Adrenal gland (tissue), 12 donors: Measurements from ENCODE around the gene KCNH5. TPM values are rescaled to one million over a fixed set of nuclear protein-coding genes. Genes with fewer than 3 reads are reported as not detected.

Experiments
- DNase-seq, 7 donors: peaks; one replicate each; pipeline ENCODE4 v3.0.0-alpha.2; 2019 to 2020
- H3K27ac ChIP-seq, 5 donors: fragments of 200-600 bp; sonication (generic) in 4 of 5; 1 replicate in 3 of 5; 2 replicates in 2 of 5; pipeline versions ENCODE4 v1.5.1 to v1.8.0; 2016 to 2020; ENCODE audit warnings: mild to moderate bottlenecking in 1 of 5
- H3K27me3 ChIP-seq: fragments of 200-600 bp; 2 replicates; pipeline ENCODE4 v1.8.0; 2021
- H3K36me3 ChIP-seq, 2 donors: fragments of 200-600 bp; replicated peaks in 1 of 2; 1 replicate in 1 of 2; 2 replicates in 1 of 2; pipeline versions ENCODE4 v1.5.1 to v1.8.0; 2018 to 2022
- H3K4me1 ChIP-seq, 2 donors: fragments of 200-600 bp; replicated peaks in 1 of 2; 1 replicate in 1 of 2; 2 replicates in 1 of 2; pipeline versions ENCODE4 v1.5.1 to v1.8.0; 2018 to 2021
- H3K4me3 ChIP-seq, 4 donors: fragments of 200-600 bp; sonication (generic) in 3 of 4; one replicate each; pipeline ENCODE4 v1.5.1; 2016 to 2018
- H3K9me3 ChIP-seq, 3 donors: fragments of 200-600 bp; sonication (generic) in 1 of 3; replicated peaks in 1 of 3; 1 replicate in 2 of 3; 2 replicates in 1 of 3; pipeline versions ENCODE4 v1.5.1 to v1.8.0; 2016 to 2021
- CTCF ChIP-seq, 6 experiments: fragments of 450-650 bp in 4 of 6; fragments of 200-600 bp in 2 of 6; sonication (generic) in 1 of 6; IDR thresholded peaks; 1 replicate in 5 of 6; 2 replicates in 1 of 6; pipeline versions ENCODE4 v1.5.1 to v1.8.0; 2016 to 2021; ENCODE audit warnings: antibody characterized with exemption in 6 of 6, mild to moderate bottlenecking in 2 of 6, moderate library complexity in 1 of 6
- POLR2A ChIP-seq, 2 donors: fragments of 450-650 bp; IDR thresholded peaks; one replicate each; pipeline ENCODE4 v1.6.1; 2017; ENCODE audit warnings: antibody characterized with exemption in 2 of 2, mild to moderate bottlenecking in 2 of 2, moderate library complexity in 1 of 2
- WGBS, 4 donors: extraction: QIAGEN DNeasy Blood & Tissue Kit in 2 of 4; methylation state at CpG; one replicate each; pipeline versions ENCODE4 v1.1.5 to v1.1.7; 2013 to 2017; 5-methylcytosine and 5-hydroxymethylcytosine counted together
- intact Hi-C, 2 donors: fragments of 100-400 bp; cut with DNase I; formaldehyde crosslinking; loops; one replicate each; pipeline versions ENCODE4 v1.14.1 to v1.15.0; 2022 to 2023
- polyA plus RNA-seq, 3 donors: library from polyadenylated mRNA; stranded (reverse); fragments of 200-250 nt in 2 of 3; fragments of 350-450 nt in 1 of 3; fragmentation: Illumina TruSeq in 1 of 3; extraction: RNeasy Lipid Tissue Mini Kit (QIAGEN cat#74804) in 1 of 3; gene quantifications; one replicate each; pipeline ENCODE4 v1.2.3, GENCODE V29; 2013 to 2014
- total RNA-seq, 9 donors: library from RNA; depleted of rRNA in 4 of 9; stranded (reverse); fragments of >200 nt in 4 of 9; fragments of 120-200 nt in 1 of 9; fragmentation: NEBNext Ultra II Directional in 1 of 9; extraction: Animal tissue kit (Norgen Biotek cat#: 25700) in 1 of 9; gene quantifications; one replicate each; pipeline versions ENCODE4 v1.1.0 to v1.2.4, GENCODE V29; 2013 to 2023
- donor health status: healthy with polysubstance abuse.
- donor health status: Bipolar disorder and iron deficiency.
- donor health status: DM: yes; HTN: yes; CAD: no.
- donor health status: DM: no; HTN: no; CAD: no.
- donor health status: DM: no; HTN: no; CAD: no.
- donor health status: DM: yes; HTN: yes; CAD: no.

Gene KCNH5
- total and polyA plus RNA-seq, 12 donors, result 0.10 to 3.2 (median 0.84) TPM; not detected in 4

- no peak for DNase-seq
- no peaks in the 10 kb centered on the region for H3K36me3 ChIP-seq
- TF ChIP-seq POLR2A (IDR thresholded peaks at IDR 0.05) (no peak), CTCF (IDR thresholded peaks at IDR 0.05) (no peak)
- H3K4me3 ChIP-seq, result no peak overlapping the region
- no peak overlapping the region for H3K27ac ChIP-seq
- no peaks in the 10 kb centered on the region for H3K4me1 ChIP-seq
- no peaks in the 10 kb centered on the region for H3K9me3 ChIP-seq
- intact Hi-C loops, result no loop called here
- H3K27me3 ChIP-seq, result no peaks in the 10 kb centered on the region
These were observed 61.4 kb downstream of the KCNH5 start for GRCh38 chr14:62983821-62984220.

GRCh38 chr14:62980693-62981092, 64.6 kb downstream of the KCNH5 start:
- WGBS, 4 donors, result 70 to 79% (median 73%) methylated on average over 7 of the region's 7 CpGs
- TF ChIP-seq POLR2A (IDR thresholded peaks at IDR 0.05), result no peak
- TF ChIP-seq CTCF (IDR thresholded peaks at IDR 0.05), result no peak
- H3K27ac ChIP-seq, result no peak overlapping the region
- intact Hi-C loops, result no loop called here
- no peaks in the 10 kb centered on the region for H3K4me1 ChIP-seq
- DNase-seq, result no peak
- H3K4me3 ChIP-seq, result no peak overlapping the region
- no peaks in the 10 kb centered on the region for H3K27me3 ChIP-seq
- no peaks in the 10 kb centered on the region for H3K9me3 ChIP-seq
- no peaks in the 10 kb centered on the region for H3K36me3 ChIP-seq

DNA sequence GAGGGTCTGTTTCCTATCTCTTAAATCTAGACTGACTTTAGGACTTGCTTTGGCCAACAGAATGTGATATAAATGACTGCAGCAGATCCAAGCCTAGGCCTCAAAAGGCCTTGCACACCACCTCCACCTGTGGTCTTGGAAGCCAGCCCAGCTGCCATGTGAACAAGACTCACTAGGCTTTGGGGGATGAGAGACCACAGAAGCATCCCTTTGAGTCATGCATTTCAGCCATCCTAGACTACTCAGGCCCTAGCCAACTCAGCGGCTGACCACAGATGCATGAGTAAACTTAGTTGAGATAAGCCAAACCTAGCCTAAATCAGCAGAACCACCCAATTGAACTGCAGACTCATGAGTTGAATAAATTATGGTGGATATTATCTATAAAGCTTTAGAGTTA, 87.7 kb downstream of the KCNH5 start:
- no peaks in the 10 kb centered on the region for H3K27me3 ChIP-seq
- H3K4me1 ChIP-seq, result no peaks in the 10 kb centered on the region
- H3K4me3 ChIP-seq, result no peak overlapping the region
- H3K36me3 ChIP-seq, result no peaks in the 10 kb centered on the region
- no peak for DNase-seq
- 83 to 100% (median 92%) methylated on average over 1 of the region's 1 CpG for WGBS, 4 donors
- H3K9me3 ChIP-seq, result no peaks in the 10 kb centered on the region
- H3K27ac ChIP-seq, result no peak overlapping the region
- no peak for TF ChIP-seq CTCF (IDR thresholded peaks at IDR 0.05)
- TF ChIP-seq POLR2A (IDR thresholded peaks at IDR 0.05), result no peak
- intact Hi-C loops, result no loop called here

DNA sequence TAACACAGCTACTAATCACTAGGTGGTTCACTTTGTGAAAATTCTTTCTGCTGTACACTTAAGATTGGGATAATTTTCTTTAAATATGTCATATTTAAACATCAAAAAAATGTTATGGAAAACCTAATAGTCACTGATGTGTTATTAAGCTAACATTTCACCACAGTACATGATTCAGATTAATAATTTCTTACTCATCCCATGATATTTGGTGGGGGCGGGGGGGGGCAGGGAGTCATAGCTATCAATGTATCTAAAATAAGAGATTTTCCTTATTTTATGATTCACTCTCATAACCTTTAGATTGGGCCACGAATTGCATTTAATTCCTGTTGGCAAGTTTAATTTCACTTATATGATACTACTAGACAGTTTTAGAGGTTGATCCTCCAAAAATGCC, 88.8 kb downstream of the KCNH5 start:
- Histone ChIP-seq H3K9me3 (no peaks in the 10 kb centered on the region), H3K27me3 (no peaks in the 10 kb centered on the region), H3K4me3 (no peak overlapping the region), H3K4me1 (no peaks in the 10 kb centered on the region), H3K36me3 (no peaks in the 10 kb centered on the region), H3K27ac (no peak overlapping the region)
- WGBS, 4 donors, result 41 to 64% (median 57%) methylated on average over 2 of the region's 2 CpGs
- intact Hi-C loops, result no loop called here
- no peak for TF ChIP-seq CTCF (IDR thresholded peaks at IDR 0.05)
- no peak for TF ChIP-seq POLR2A (IDR thresholded peaks at IDR 0.05)
- DNase-seq, result no peak
